Mesenteric fat pad (tissue), 1 donor: Measurements from ENCODE around the gene SPSB1. TPM values are rescaled to one million over a fixed set of nuclear protein-coding genes. Genes with fewer than 3 reads are reported as not detected.

Experiments used
- DNase-seq: peaks from one replicate; pipeline ENCODE4 v3.0.0-alpha.2; 2020; ENCODE audit warnings: low spot score
- total RNA-seq: library from RNA; stranded (reverse); fragmentation: NEBNext Ultra II Directional; extraction: Animal tissue kit (Norgen Biotek cat#: 25700); gene quantifications from one replicate; pipeline ENCODE4 v1.2.1, GENCODE V29; 2021
- donor health status: DM: yes; HTN: yes; CAD: no.

The SPSB1 gene
- total RNA-seq, 1 donor from 2014 or later = 48.8 TPM

GRCh38 chr1:9416506-9416905 lies 123.8 kb downstream of the SPSB1 start:
- DNase-seq = no peak

GRCh38 chr1:9416918-9417500 lies 124.3 kb downstream of the SPSB1 start:
- no peak for DNase-seq

GRCh38 chr1:9417695-9418094 lies 125.0 kb downstream of the SPSB1 start:
- DNase-seq = no peak

DNA sequence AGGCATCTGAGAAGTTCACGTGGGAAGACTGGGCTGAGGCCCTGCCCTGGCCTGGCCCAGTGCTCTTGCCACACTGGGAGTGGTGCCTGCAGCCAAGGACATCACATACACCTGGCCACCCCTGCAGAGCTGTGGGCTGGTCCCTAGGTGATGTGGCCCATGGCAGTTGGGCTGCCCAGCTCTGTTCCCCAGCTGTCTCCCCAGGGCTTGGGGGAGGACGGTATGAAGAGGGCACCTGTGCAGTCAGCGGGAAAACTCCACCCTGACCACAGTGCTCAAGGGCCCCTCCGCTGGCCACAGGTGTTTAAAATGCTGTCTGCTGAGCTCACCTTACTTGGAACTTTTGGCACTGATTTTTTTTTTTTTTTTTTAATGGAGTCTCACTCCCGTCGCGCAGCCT lies 126.2 kb downstream of the SPSB1 start:
- DNase-seq = no peak

Other genes with a start within 250 kb of the SPSB1 start
- 12.9 TPM for gene SLC2A5, start 223.3 kb upstream of the SPSB1 start, total RNA-seq
- gene GPR157, start 163.8 kb upstream of the SPSB1 start, total RNA-seq = 15.5 TPM
- 77.6 TPM for gene H6PD, start 58.1 kb upstream of the SPSB1 start, total RNA-seq
- 7.5 TPM for gene SLC25A33, start 246.6 kb downstream of the SPSB1 start, total RNA-seq